GM12891 (cell line): ENCODE measurements around the gene CCNL1.
"Not testable (repeated sequence)": the region's sequence is repeated elsewhere in the genome, so short reads cannot be mapped to it uniquely, and the experiment has no call there.

Experiments used
- DNase-seq: peaks from one replicate; pipeline ENCODE4 v3.0.0; 2011; ENCODE audit warnings: low spot score; ENCODE audit not compliant: insufficient read length
- FAIRE-seq: peaks from 2 replicates; lab custom pipeline; 2011; peaks lifted over from hg19 to GRCh38; lab: Jason Lieb, UNC
- PAX5 ChIP-seq: IDR thresholded peaks from 2 replicates; pipeline ENCODE4 v1.6.1; 2011; ENCODE audit warnings: low read length, moderate library complexity, mild to moderate bottlenecking; ENCODE audit not compliant: insufficient read depth, severe bottlenecking
- POLR2A ChIP-seq: IDR thresholded peaks from 2 replicates; pipeline ENCODE4 v1.6.1; 2011; ENCODE audit warnings: low read depth, low read length, control low read depth
- POLR2AphosphoS5 ChIP-seq: IDR thresholded peaks from 2 replicates; pipeline ENCODE4 v1.6.1; 2011; ENCODE audit warnings: low read depth, low read length, control low read depth
- POU2F2 ChIP-seq: IDR thresholded peaks from 2 replicates; pipeline ENCODE4 v1.6.1; 2011; ENCODE audit warnings: low read depth, mild to moderate bottlenecking, control low read depth, low read length, moderate library complexity
- SPI1 ChIP-seq: IDR thresholded peaks from 2 replicates; pipeline ENCODE4 v1.6.1; 2011; ENCODE audit warnings: low read depth, low read length, control low read depth
- TAF1 ChIP-seq: IDR thresholded peaks from 2 replicates; pipeline ENCODE4 v1.6.1; 2011; ENCODE audit warnings: low read depth, low read length, control low read depth

Gene CCNL1

DNA sequence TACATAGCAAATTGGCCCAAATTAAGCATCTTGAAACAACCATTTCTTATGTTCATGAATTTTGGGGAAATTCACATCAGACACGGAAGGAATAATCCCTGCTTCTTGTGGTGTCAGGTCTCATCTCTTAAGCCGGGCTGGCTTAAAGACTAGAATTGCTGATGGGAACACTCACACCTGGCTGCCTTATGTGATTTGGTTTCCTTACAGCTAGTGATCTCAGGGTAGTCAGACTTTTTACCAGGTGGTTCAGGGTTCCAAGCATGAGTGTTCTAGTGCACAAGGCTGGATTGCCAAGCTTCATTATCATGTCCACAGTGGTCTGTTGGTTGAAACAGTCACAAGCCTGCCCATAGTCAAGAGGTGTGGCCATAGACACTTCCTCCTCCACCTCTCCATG is 20.3 kb upstream of the CCNL1 start:
- FAIRE-seq (no peak), DNase-seq (no peak)
- TF ChIP-seq POU2F2 (no peak), SPI1 (no peak), POLR2AphosphoS5 (no peak), TAF1 (no peak), PAX5 (no peak)

GRCh38 chr3:157179365-157179803 is 19.4 kb upstream of the CCNL1 start:
- DNase-seq: no peak
- no peak for FAIRE-seq
- TF ChIP-seq POLR2A (no peak), SPI1 (no peak), PAX5 (no peak), POU2F2 (no peak)

GRCh38 chr3:157178503-157179364 is 18.8 kb upstream of the CCNL1 start:
- DNase-seq, FAIRE-seq: not testable (repeated sequence)

- FAIRE-seq, DNase-seq: not testable (repeated sequence)
Observed at GRCh38 chr3:157177801-157178453, 18.0 kb upstream of the CCNL1 start.

- TF ChIP-seq PAX5 (no peak), POLR2AphosphoS5 (no peak), TAF1 (no peak), SPI1 (no peak), POLR2A (no peak), POU2F2 (no peak)
- FAIRE-seq (no peak), DNase-seq (no peak)
Observed at GRCh38 chr3:157176934-157177333, 17.0 kb upstream of the CCNL1 start.

DNA sequence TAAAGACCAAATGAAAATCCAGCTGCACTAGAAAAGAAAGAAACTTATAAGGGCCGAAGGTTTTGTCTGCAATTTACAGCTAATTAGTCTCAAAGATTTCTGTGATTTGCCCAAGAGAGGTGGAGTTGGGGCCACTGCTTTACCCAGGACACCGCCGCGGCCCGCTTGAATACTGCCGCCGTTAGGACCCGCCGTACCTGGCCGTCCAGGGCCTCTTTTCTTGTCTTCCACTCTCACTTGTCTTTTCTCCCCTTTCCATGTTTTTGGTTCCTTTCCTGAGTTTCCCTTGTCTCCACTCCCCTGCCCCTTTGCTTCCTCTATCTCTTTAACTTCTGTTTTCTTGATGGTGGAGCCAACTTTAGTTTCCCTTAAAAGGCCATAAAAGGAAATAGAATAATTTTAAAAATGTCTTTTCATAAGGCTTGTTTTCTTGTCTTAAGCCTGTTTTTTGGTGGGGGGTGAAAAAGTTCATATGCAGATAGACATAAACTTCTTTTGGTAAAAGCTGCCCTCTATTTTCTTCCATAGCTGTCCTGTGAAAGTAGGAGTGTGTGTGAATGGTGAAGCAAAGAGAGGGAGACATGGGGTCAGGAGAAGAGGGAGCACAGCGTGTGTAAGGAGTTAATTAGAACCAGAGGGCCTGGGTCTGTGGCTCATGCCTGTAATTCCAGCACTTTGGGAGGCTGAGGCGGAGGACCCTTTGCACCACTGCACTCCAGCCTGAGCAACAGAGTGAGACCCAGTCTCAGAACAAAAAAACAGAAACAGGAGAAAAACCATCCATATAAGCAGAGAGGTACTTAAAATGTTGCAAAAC is 16.0 kb upstream of the CCNL1 start:
- FAIRE-seq (no peak), DNase-seq (peak; percentile 19)
- TF ChIP-seq POLR2A (no peak), PAX5 (no peak), SPI1 (no peak), POLR2AphosphoS5 (no peak), TAF1 (no peak), POU2F2 (no peak)

- peak; percentile 28 for TF ChIP-seq PAX5
- peak; percentile 92 for TF ChIP-seq POLR2A
- peak; percentile 64 for TF ChIP-seq POU2F2
- no peak for TF ChIP-seq SPI1
- TF ChIP-seq TAF1: peak; percentile 92
- peak; percentile 94 for TF ChIP-seq POLR2AphosphoS5
- peak; percentile 95 for FAIRE-seq
- DNase-seq: peak; percentile 89
Observed at GRCh38 chr3:157174649-157175498, 14.9 kb upstream of the CCNL1 start.

- FAIRE-seq (no peak), DNase-seq (no peak)
Observed at GRCh38 chr3:157174290-157174648, 14.3 kb upstream of the CCNL1 start.

GRCh38 chr3:157173343-157173742 is 13.4 kb upstream of the CCNL1 start:
- FAIRE-seq, DNase-seq: not testable (repeated sequence)

More at GRCh38 chr3:157174290-157174648, 14.3 kb upstream of the CCNL1 start:
- TF ChIP-seq POLR2A: no peak
- TF ChIP-seq POU2F2: no peak
- no peak for TF ChIP-seq SPI1
- no peak for TF ChIP-seq TAF1
- TF ChIP-seq POLR2AphosphoS5: no peak
- no peak for TF ChIP-seq PAX5

- DNase-seq: no peak
Observed at GRCh38 chr3:157172746-157173145, 12.8 kb upstream of the CCNL1 start.

More at GRCh38 chr3:157172746-157173145, 12.8 kb upstream of the CCNL1 start:
- TF ChIP-seq PAX5: no peak
- TF ChIP-seq TAF1: no peak
- no peak for TF ChIP-seq POLR2AphosphoS5
- no peak for TF ChIP-seq POLR2A
- TF ChIP-seq POU2F2: no peak
- no peak for TF ChIP-seq SPI1
- FAIRE-seq: no peak
